NB4 (cell line): Measurements from ENCODE around the gene BAIAP3.

ENCODE experiments used
- CTCF ChIP-seq: IDR thresholded peaks from one replicate; pipeline ENCODE4 v1.5.1; 2012; ENCODE audit warnings: low read depth, low read length
- MAX ChIP-seq: IDR thresholded peaks from 2 replicates; pipeline ENCODE4 v1.6.1; 2011; ENCODE audit warnings: low read depth, low read length
- MYC ChIP-seq: IDR thresholded peaks from 2 replicates; pipeline ENCODE4 v1.6.1; 2011; ENCODE audit warnings: low read depth, low read length
- POLR2A ChIP-seq: IDR thresholded peaks from 2 replicates; pipeline ENCODE4 v1.6.1; 2011; ENCODE audit warnings: mild to moderate bottlenecking; ENCODE audit not compliant: insufficient read length; ENCODE audit errors: extremely low read depth

GRCh38 chr16:1306334-1306733 is 27.1 kb upstream of the BAIAP3 start:
- TF ChIP-seq CTCF (no peak), POLR2A (no peak), MAX (no peak), MYC (no peak)
